Testis (tissue), 3 donors: ENCODE data around the gene ANKLE1. TPM values are rescaled to one million over a fixed set of nuclear protein-coding genes. Genes with fewer than 3 reads are reported as not detected.

Source experiments
- DNase-seq: peaks from one replicate; pipeline ENCODE4 v3.0.0-alpha.2; 2019
- H3K27ac ChIP-seq, 2 donors: fragments of 200-600 bp; sonication (generic); one replicate each; pipeline ENCODE4 v1.5.1; 2019
- H3K27me3 ChIP-seq: fragments of 200-600 bp; sonication (generic); one replicate; pipeline ENCODE4 v1.5.1; 2019
- H3K36me3 ChIP-seq: fragments of 200-600 bp; sonication (generic); one replicate; pipeline ENCODE4 v1.5.1; 2017; ENCODE audit warnings: low read depth; ENCODE audit errors: missing control alignments
- H3K4me1 ChIP-seq: fragments of 200-600 bp; sonication (generic); one replicate; pipeline ENCODE4 v1.5.1; 2019
- H3K4me3 ChIP-seq, 2 donors: fragments of 200-600 bp; sonication (generic); one replicate each; pipeline ENCODE4 v1.5.1; 2017 to 2019
- H3K9me3 ChIP-seq: fragments of 200-600 bp; sonication (generic); one replicate; pipeline ENCODE4 v1.5.1; 2017
- POLR2A ChIP-seq: fragments of 450-650 bp; IDR thresholded peaks from one replicate; pipeline ENCODE4 v1.6.1; 2017; ENCODE audit warnings: antibody characterized with exemption, mild to moderate bottlenecking, moderate library complexity
- WGBS, 2 donors: methylation state at CpG; one replicate each; pipeline ENCODE4 v1.1.5; 2018; 5-methylcytosine and 5-hydroxymethylcytosine counted together
- intact Hi-C: fragments of 100-400 bp; cut with DNase I; formaldehyde crosslinking; loops from one replicate; pipeline ENCODE4 v1.15.1; 2023; ENCODE audit warnings: low total_unique reads
- polyA plus RNA-seq: library from polyadenylated mRNA; stranded (reverse); fragments of 350-450 nt; fragmentation: Illumina TruSeq; extraction: RNeasy Lipid Tissue Mini Kit (QIAGEN cat#74804); gene quantifications from one replicate; pipeline ENCODE4 v1.2.3, GENCODE V29; 2014; ENCODE audit warnings: low read depth, low replicate concordance; ENCODE audit not compliant: insufficient read depth
- total RNA-seq, 2 donors: library from RNA; depleted of rRNA; stranded (reverse); fragments of >200 nt; gene quantifications; one replicate each; pipeline ENCODE4 v1.2.3, GENCODE V29; 2016
- TF ChIP-seq, protein P1 (sequence below), 3 experiments: fragments of 450-650 bp in 2 of 3; fragments of 200-600 bp in 1 of 3; sonication (generic) in 1 of 3; IDR thresholded peaks; one replicate each; pipeline ENCODE4 v1.5.1; 2016 to 2019; ENCODE audit warnings: antibody characterized with exemption in 3 of 3, mild to moderate bottlenecking in 2 of 3, moderate library complexity in 1 of 3

Gene ANKLE1
- total and polyA plus RNA-seq, 3 donors from 2014 or later = 0.45 to 5.3 (median 3.1) TPM

DNA sequence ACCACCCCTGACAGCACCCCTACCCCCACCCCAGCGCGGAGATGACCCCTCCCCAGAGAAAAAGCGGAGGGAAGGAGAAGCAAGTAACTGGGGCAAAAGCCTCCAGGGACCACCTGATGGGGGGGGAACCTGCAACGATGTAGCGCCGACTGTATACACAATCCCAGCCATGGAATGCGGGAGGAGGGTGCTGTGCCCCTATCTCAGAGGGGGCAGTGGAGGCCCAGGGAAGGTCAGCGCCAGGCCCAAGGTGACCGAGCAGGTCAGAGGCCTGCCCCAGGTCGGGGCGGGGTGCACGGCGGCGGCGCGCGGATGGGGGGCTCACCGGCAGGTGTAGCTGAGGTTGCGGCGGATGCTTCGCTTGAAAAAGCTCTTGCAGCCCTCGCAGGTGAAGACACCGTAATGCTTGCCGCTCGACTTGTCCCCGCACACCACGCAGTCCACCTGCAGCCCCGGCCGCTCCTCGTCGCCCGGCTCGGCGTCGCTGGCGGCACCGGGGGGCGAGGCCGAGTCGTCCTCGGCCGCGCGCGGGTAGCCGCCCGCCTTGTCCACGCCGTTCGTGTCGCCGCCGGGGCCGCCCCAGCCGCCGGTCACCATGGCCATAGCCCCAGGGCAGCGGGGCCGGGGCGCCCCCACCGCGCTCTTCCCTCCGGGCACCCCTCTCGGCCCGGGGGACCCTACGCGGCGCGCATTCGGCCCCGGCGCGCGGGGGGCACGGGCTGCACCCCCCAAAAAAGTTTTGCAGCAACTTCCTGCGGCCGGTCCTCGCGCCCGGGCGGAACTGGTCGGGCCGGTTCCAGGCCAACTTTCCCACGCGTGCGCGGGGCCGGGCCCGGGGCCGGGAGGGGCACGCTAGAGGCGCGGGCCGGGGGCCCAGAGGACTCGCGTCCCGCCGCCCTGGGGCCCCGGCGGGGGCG lies 36.8 kb upstream of the ANKLE1 start:
- Histone ChIP-seq H3K4me1 (peaks cover 44% of the 10 kb centered on the region), H3K27ac (peak overlapping the region; percentile 79 to 82), H3K27me3 (no peaks in the 10 kb centered on the region), H3K36me3 (no peaks in the 10 kb centered on the region), H3K9me3 (no peaks in the 10 kb centered on the region), H3K4me3 (peak overlapping the region; percentile 71 to 80)
- intact Hi-C loops = no loop called here
- TF ChIP-seq, protein P1, sequence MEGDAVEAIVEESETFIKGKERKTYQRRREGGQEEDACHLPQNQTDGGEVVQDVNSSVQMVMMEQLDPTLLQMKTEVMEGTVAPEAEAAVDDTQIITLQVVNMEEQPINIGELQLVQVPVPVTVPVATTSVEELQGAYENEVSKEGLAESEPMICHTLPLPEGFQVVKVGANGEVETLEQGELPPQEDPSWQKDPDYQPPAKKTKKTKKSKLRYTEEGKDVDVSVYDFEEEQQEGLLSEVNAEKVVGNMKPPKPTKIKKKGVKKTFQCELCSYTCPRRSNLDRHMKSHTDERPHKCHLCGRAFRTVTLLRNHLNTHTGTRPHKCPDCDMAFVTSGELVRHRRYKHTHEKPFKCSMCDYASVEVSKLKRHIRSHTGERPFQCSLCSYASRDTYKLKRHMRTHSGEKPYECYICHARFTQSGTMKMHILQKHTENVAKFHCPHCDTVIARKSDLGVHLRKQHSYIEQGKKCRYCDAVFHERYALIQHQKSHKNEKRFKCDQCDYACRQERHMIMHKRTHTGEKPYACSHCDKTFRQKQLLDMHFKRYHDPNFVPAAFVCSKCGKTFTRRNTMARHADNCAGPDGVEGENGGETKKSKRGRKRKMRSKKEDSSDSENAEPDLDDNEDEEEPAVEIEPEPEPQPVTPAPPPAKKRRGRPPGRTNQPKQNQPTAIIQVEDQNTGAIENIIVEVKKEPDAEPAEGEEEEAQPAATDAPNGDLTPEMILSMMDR (IDR thresholded peaks at IDR 0.05) = no peak
- TF ChIP-seq POLR2A = no peak
- DNase-seq = no peak
- WGBS, 2 donors = 0% methylated on average over 6 to 31 of the region's 100 CpGs

DNA sequence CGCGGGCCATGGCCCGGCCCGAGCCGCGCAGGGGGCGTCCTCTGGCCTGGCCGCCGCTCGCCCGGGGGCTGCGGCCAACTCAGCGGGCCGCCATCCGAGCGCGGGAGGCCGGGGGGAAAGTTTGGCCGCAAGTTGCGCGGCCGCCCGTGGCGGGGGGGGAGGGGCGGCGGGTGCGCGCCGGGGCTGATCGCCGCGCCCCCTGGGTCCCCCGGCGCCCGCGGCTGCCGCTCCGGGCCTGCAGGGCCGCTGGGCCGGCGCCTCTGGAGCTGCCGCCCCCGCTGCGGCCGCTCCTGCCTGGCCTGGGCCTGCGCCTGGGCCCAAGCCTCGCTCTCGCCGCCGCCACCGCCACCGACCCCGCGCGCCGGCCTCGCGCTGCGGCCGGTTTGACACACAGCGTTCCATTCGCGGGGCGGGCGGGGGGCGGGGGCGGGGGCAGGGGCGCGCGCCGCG lies 36.1 kb upstream of the ANKLE1 start, which contains the start of gene NR2F6:
NR2F6 (minus strand) TSS at position 385 of the 450 bp plus-strand sequence. CDS start 699 bp downstream, outside the sequence.
- Histone ChIP-seq H3K27ac (peak within 1 kb of the TSS; percentile 79 to 82), H3K9me3 (no peaks in the 10 kb centered on the region), H3K4me3 (peak within 1 kb of the TSS; percentile 71 to 80), H3K4me1 (peaks cover 39% of the 10 kb centered on the region), H3K36me3 (no peaks in the 10 kb centered on the region), H3K27me3 (no peaks in the 10 kb centered on the region)
- intact Hi-C loops = no loop called here
- TF ChIP-seq POLR2A = no peak
- TF ChIP-seq, protein P1 (IDR thresholded peaks at IDR 0.05) = no peak
- DNase-seq = no peak
- WGBS, 2 donors = 1% methylated on average over 37 of the region's 72 CpGs; no CpG with 5 or more reads in 1 of the 2 donors

DNA sequence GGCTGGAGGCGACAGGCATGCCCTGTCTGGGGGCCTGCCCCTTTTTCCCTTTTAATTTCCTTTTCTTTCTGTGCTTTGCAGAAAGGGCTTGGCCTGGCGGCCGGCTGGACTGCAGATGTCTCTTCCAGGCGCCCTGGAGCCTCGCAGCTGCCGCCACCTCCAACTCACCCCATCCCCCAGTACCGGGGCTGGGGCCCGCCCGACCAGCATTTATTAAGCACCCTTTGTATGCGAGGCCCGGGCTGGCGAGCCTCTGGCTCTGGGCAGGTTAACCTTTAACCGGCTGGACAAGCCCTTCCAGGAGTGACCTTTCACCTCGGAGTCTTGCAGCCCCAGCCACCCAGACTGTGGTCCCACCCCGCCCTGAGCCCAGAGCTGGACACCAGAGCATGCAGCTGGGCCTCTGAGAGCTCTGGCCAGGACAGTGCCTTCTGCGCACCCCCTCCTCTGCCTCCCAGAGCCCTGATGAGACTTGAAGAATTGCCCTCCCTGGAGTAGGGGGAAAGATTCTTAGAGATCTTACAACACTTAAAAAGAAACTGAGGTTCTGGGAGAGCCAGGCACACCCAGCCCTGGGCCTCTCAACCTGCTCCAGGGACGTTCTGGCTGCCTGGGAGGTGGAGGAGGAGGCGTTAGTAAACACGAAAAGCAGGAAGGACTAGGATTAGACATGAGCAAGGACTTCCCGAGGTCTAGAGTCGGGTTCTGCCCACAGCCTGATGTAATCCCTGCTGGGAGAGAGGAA lies 34.8 kb upstream of the ANKLE1 start:
- no peak for TF ChIP-seq POLR2A
- TF ChIP-seq, protein P1 (IDR thresholded peaks at IDR 0.05) = no peak
- DNase-seq = peak; percentile 54
- H3K9me3 ChIP-seq = no peaks in the 10 kb centered on the region
- H3K4me3 ChIP-seq = peak overlapping the region; percentile 45 to 71
- intact Hi-C loops = no loop called here
- H3K4me1 ChIP-seq = peaks cover 31% of the 10 kb centered on the region
- H3K27me3 ChIP-seq = no peaks in the 10 kb centered on the region
- WGBS, 2 donors = 10 to 11% methylated on average over 18 to 21 of the region's 21 CpGs
- H3K27ac ChIP-seq = peak overlapping the region; percentile 73 to 82
- H3K36me3 ChIP-seq = no peaks in the 10 kb centered on the region

DNA sequence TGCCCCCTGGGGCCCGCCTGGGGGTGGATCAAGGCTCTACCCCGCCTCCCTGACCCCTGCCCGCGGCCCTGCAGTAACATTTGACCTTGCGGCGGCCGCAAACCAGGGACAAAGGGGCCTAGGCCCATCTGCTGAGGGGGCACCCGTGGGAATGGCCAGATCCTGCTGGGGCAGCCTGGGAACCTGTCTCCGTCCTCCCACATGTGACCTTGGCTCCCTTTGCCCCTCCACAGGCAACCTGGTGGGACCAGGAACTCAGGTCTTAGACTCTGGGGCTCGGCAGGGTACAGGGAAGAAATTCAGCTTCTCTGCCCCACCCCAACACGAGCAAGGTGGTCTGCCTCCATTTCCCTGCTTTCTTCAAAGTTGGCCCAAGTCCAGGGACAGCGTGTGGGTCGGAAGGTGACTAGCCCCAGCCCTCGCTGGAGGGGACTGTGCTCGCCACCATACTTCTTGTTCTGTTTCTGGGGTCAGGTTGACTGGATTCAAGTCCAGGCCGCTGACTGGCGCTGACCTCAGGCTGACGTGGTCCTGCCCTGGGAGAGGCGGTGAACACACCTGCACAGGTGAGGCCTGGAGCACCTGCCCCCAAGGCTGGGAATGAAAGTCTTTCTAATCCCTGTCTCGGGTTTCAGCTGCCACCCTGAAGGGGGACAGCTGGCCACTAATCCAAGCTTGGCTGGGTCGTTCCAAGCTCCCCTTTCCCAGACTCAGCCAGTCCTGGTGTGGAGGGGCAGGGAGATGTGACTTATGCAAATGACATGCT lies 33.5 kb upstream of the ANKLE1 start:
- no peak for DNase-seq
- intact Hi-C loops = no loop called here
- Histone ChIP-seq H3K27ac (no peak overlapping the region), H3K27me3 (no peaks in the 10 kb centered on the region), H3K9me3 (no peaks in the 10 kb centered on the region), H3K4me1 (peaks cover 19% of the 10 kb centered on the region), H3K36me3 (no peaks in the 10 kb centered on the region), H3K4me3 (no peak overlapping the region)
- TF ChIP-seq, protein P1 (IDR thresholded peaks at IDR 0.05) = no peak
- no peak for TF ChIP-seq POLR2A
- WGBS, 2 donors = 60 to 70% methylated on average over 19 to 21 of the region's 21 CpGs
